ENCODE measurements around the gene MIER2. TPM values are rescaled to one million over a fixed set of nuclear protein-coding genes. Genes with fewer than 3 reads are reported as not detected.

Gene MIER2
- total RNA-seq, 1 experiment from 2014 or later, result 10.0 TPM

Other genes starting within 250 kb of the MIER2 start
- not detected in 2 replicates for gene OR4F17, start 237.7 kb downstream of the MIER2 start, total RNA-seq (2014; rRNA removed; shearing (Covaris generic))
- gene PLPP2, start 53.4 kb downstream of the MIER2 start, total RNA-seq (2014; rRNA removed; shearing (Covaris generic)), result 0.48 and 3.2 TPM in 2 replicates
- gene C2CD4C, start 64.4 kb upstream of the MIER2 start, total RNA-seq (2014; rRNA removed; shearing (Covaris generic)), result not detected in 2 replicates
- 0.10 TPM in 1 of 2 replicates, not detected in the other for gene SHC2, start 116.2 kb upstream of the MIER2 start, total RNA-seq (2014; rRNA removed; shearing (Covaris generic))
- gene MADCAM1, start 151.7 kb upstream of the MIER2 start, total RNA-seq (2014; rRNA removed; shearing (Covaris generic)), result 0.12 TPM in 1 of 2 replicates, not detected in the other
- 26.2 and 48.8 TPM in 2 replicates for gene TPGS1, start 162.7 kb upstream of the MIER2 start, total RNA-seq (2014; rRNA removed; shearing (Covaris generic))
- 56.4 and 61.8 TPM in 2 replicates for gene CDC34, start 187.0 kb upstream of the MIER2 start, total RNA-seq (2014; rRNA removed; shearing (Covaris generic))
- 1.3 and 3.6 TPM in 2 replicates for gene GZMM, start 199.3 kb upstream of the MIER2 start, total RNA-seq (2014; rRNA removed; shearing (Covaris generic))
- gene BSG, start 227.8 kb upstream of the MIER2 start, total RNA-seq (2014; rRNA removed; shearing (Covaris generic)), result 911 and 1,158 TPM in 2 replicates
- gene HCN2, start 245.1 kb upstream of the MIER2 start, total RNA-seq (2014; rRNA removed; shearing (Covaris generic)), result 0.24 and 0.39 TPM in 2 replicates

Data from RPMI7951 (cell line).